Neural cell (in vitro differentiated cells): ENCODE measurements around the gene NFIA. TPM values are rescaled to one million over a fixed set of nuclear protein-coding genes. Genes with fewer than 3 reads are reported as not detected.

ENCODE experiments used
- H2AFZ ChIP-seq: fragments of 200-600, 300-800 bp; sonication (generic), shearing (Covaris generic); 2 replicates; pipeline ENCODE4 v1.6.0; 2014; ENCODE audit warnings: low read depth, mild to moderate bottlenecking, antibody characterized with exemption, low read length, moderate library complexity
- H3F3A ChIP-seq: fragments of 200-600 bp; shearing (Covaris generic); 2 replicates; pipeline ENCODE4 v1.6.1; 2016; ENCODE audit warnings: mild to moderate bottlenecking, moderate library complexity, mixed read lengths, antibody characterized with exemption, low read length; ENCODE audit not compliant: insufficient read depth, poor library complexity, severe bottlenecking
- H3K27ac ChIP-seq: fragments of 200-600, 300-800 bp; sonication (generic), shearing (Covaris generic); 2 replicates; pipeline ENCODE4 v1.5.1; 2014; ENCODE audit warnings: mild to moderate bottlenecking, low read length, moderate library complexity
- H3K27me3 ChIP-seq: fragments of 300-800, 200-600 bp; sonication (generic), shearing (Covaris generic); 2 replicates; pipeline ENCODE4 v1.6.0; 2014; ENCODE audit warnings: mild to moderate bottlenecking, low read depth, low read length, moderate library complexity; ENCODE audit not compliant: insufficient read depth
- H3K36me3 ChIP-seq: fragments of 300-800, 200-600 bp; sonication (generic), shearing (Covaris generic); 2 replicates; pipeline ENCODE4 v1.5.1; 2014; ENCODE audit warnings: mild to moderate bottlenecking, antibody characterized with exemption, low read length, moderate library complexity; ENCODE audit not compliant: insufficient read depth
- H3K4me2 ChIP-seq: fragments of 300-800, 200-600 bp; sonication (generic), shearing (Covaris generic); 2 replicates; pipeline ENCODE4 v1.6.0; 2014; ENCODE audit warnings: mild to moderate bottlenecking, low read length
- H3K4me3 ChIP-seq: fragments of 300-800, 200-600 bp; sonication (generic), shearing (Covaris generic); 2 replicates; pipeline ENCODE4 v1.5.1; 2014; ENCODE audit warnings: mild to moderate bottlenecking, low read length, moderate library complexity
- H3K79me2 ChIP-seq: fragments of 200-600 bp; shearing (Covaris generic); replicated peaks from 2 replicates; pipeline ENCODE4 v1.6.0; 2014; ENCODE audit warnings: mild to moderate bottlenecking, low read length, moderate library complexity; ENCODE audit not compliant: insufficient read depth
- H3K9ac ChIP-seq: fragments of 300-800, 200-600 bp; sonication (generic), shearing (Covaris generic); 2 replicates; pipeline ENCODE4 v1.6.1; 2016; ENCODE audit warnings: mild to moderate bottlenecking, low read length, mixed read lengths
- H3K9me2 ChIP-seq: fragments of 200-600 bp; shearing (Covaris generic); 2 replicates; pipeline ENCODE4 v1.6.1; 2016; ENCODE audit warnings: mild to moderate bottlenecking, low read length, mixed read lengths; ENCODE audit not compliant: insufficient read depth
- H3K9me3 ChIP-seq: fragments of 200-600, 300-800 bp; sonication (generic), shearing (Covaris generic); 2 replicates; pipeline ENCODE4 v1.6.1; 2016; ENCODE audit warnings: mild to moderate bottlenecking, mixed run types, low read length, moderate library complexity, mixed read lengths
- H4K20me1 ChIP-seq: fragments of 200-600 bp; shearing (Covaris generic); 2 replicates; pipeline ENCODE4 v1.6.1; 2016; ENCODE audit warnings: mild to moderate bottlenecking, mixed run types; ENCODE audit not compliant: insufficient read depth
- CTCF ChIP-seq: fragments of 450-650 bp; IDR thresholded peaks from 2 replicates; pipeline ENCODE4 v1.5.1; 2014; ENCODE audit warnings: antibody characterized with exemption, mild to moderate bottlenecking, moderate library complexity; ENCODE audit not compliant: poor library complexity, severe bottlenecking
- EP300 ChIP-seq: fragments of 450-650 bp; conservative IDR thresholded peaks from 2 replicates; pipeline ENCODE4 v1.6.1; 2014; ENCODE audit warnings: antibody characterized with exemption, mild to moderate bottlenecking, moderate library complexity; ENCODE audit not compliant: poor library complexity, severe bottlenecking
- EZH2 ChIP-seq: fragments of 200-600, 300-800 bp; shearing (Covaris generic), sonication (generic); IDR thresholded peaks from 2 replicates; pipeline ENCODE4 v1.6.1; 2014; ENCODE audit warnings: antibody characterized with exemption, low read length, borderline replicate concordance, mild to moderate bottlenecking; ENCODE audit not compliant: insufficient read depth, poor library complexity, severe bottlenecking
- MXI1 ChIP-seq: fragments of 450-650 bp; conservative IDR thresholded peaks from 2 replicates; pipeline ENCODE4 v1.6.1; 2014; ENCODE audit warnings: antibody characterized with exemption, mild to moderate bottlenecking; ENCODE audit not compliant: poor library complexity, severe bottlenecking
- POLR2AphosphoS5 ChIP-seq: IDR thresholded peaks from 2 replicates; pipeline ENCODE4 v1.6.1; 2012
- RAD21 ChIP-seq: fragments of 450-650 bp; conservative IDR thresholded peaks from 2 replicates; pipeline ENCODE4 v1.6.1; 2014; ENCODE audit warnings: antibody characterized with exemption, mild to moderate bottlenecking, moderate library complexity
- REST ChIP-seq: IDR thresholded peaks from 2 replicates; pipeline ENCODE4 v1.6.1; 2012; ENCODE audit warnings: borderline replicate concordance
- SMC3 ChIP-seq: fragments of 450-650 bp; conservative IDR thresholded peaks from 2 replicates; pipeline ENCODE4 v1.6.1; 2014; ENCODE audit warnings: antibody characterized with exemption, mild to moderate bottlenecking, moderate library complexity; ENCODE audit not compliant: poor library complexity
- TAF1 ChIP-seq: IDR thresholded peaks from 2 replicates; pipeline ENCODE4 v1.6.1; 2012; ENCODE audit warnings: low read depth
- polyA plus RNA-seq: library from polyadenylated mRNA; depleted of rRNA; stranded (reverse); fragments of >200 nt; gene quantifications from 2 replicates; pipeline ENCODE4 v1.2.3, GENCODE V29; 2014

The NFIA gene
- polyA plus RNA-seq, 1 donor from 2014 or later: 0.47 TPM

- H3K27ac ChIP-seq: no peak overlapping the region
These were observed 1.1 kb upstream of the NFIA start for GRCh38 chr1:61081144-61081685.

GRCh38 chr1:61081686-61082310 is 563 bp upstream of the NFIA start:
- no peak overlapping the region for H3K27ac ChIP-seq
- no peaks in the 10 kb centered on the region for H4K20me1 ChIP-seq
- peaks cover 5% of the 10 kb centered on the region for H3F3A ChIP-seq
- no peaks in the 10 kb centered on the region for H3K36me3 ChIP-seq
- no peak overlapping the region for H3K9ac ChIP-seq
- no peaks in the 10 kb centered on the region for H3K9me2 ChIP-seq
- no peaks in the 10 kb centered on the region for H3K9me3 ChIP-seq
- peak overlapping the region; percentile 61 for H3K4me3 ChIP-seq
- no peak overlapping the region for H2AFZ ChIP-seq
- H3K27me3 ChIP-seq: peaks cover 96% of the 10 kb centered on the region
- H3K4me2 ChIP-seq: peak overlapping the region; percentile 47
- TF ChIP-seq REST (no peak), POLR2AphosphoS5 (no peak), EZH2 (no peak)
- H3K79me2 ChIP-seq: no peaks in the 10 kb centered on the region

More at GRCh38 chr1:61081144-61081685, 1.1 kb upstream of the NFIA start:
- H3K9ac ChIP-seq: no peak overlapping the region
- H3K9me2 ChIP-seq: no peaks in the 10 kb centered on the region
- no peak overlapping the region for H3K4me2 ChIP-seq
- no peaks in the 10 kb centered on the region for H3K36me3 ChIP-seq
- H3F3A ChIP-seq: peaks cover 5% of the 10 kb centered on the region
- H4K20me1 ChIP-seq: no peaks in the 10 kb centered on the region
- H3K27me3 ChIP-seq: peaks cover 96% of the 10 kb centered on the region
- no peaks in the 10 kb centered on the region for H3K9me3 ChIP-seq
- H3K4me3 ChIP-seq: no peak overlapping the region
- TF ChIP-seq SMC3: no peak
- no peaks in the 10 kb centered on the region for H3K79me2 ChIP-seq
- H2AFZ ChIP-seq: no peak overlapping the region

- H4K20me1 ChIP-seq: no peaks in the 10 kb centered on the region
- H3K9me2 ChIP-seq: no peaks in the 10 kb centered on the region
- H3K4me2 ChIP-seq: peak overlapping the region; percentile 50
- H3K9me3 ChIP-seq: no peaks in the 10 kb centered on the region
- no peak for TF ChIP-seq MXI1
- TF ChIP-seq EP300: no peak
- TF ChIP-seq SMC3: no peak
- TF ChIP-seq POLR2AphosphoS5: no peak
- no peak for TF ChIP-seq RAD21
- TF ChIP-seq REST: no peak
- TF ChIP-seq EZH2: no peak
- no peak for TF ChIP-seq TAF1
- no peak for TF ChIP-seq CTCF
- no peaks in the 10 kb centered on the region for H3K36me3 ChIP-seq
- peak overlapping the region; percentile 67 for H3K4me3 ChIP-seq
- no peak overlapping the region for H2AFZ ChIP-seq
- no peak overlapping the region for H3K27ac ChIP-seq
- no peaks in the 10 kb centered on the region for H3F3A ChIP-seq
- peaks cover 91% of the 10 kb centered on the region for H3K27me3 ChIP-seq
- no peak overlapping the region for H3K9ac ChIP-seq
- no peaks in the 10 kb centered on the region for H3K79me2 ChIP-seq
These were observed 849 bp downstream of the NFIA start for GRCh38 chr1:61083013-61083806.
